22Rv1 (cell line): ENCODE measurements around the gene WNT4.

Experiments
- CTCF ChIP-seq: fragments of 450-650 bp; IDR thresholded peaks from 2 replicates; pipeline ENCODE4 v1.5.1; 2017; ENCODE audit warnings: mild to moderate bottlenecking
- ZFX ChIP-seq: fragments of 450-650 bp; IDR thresholded peaks from 2 replicates; pipeline ENCODE4 v1.6.1; 2017; ENCODE audit warnings: antibody characterized with exemption, borderline replicate concordance

GRCh38 chr1:22108339-22109105, 34.4 kb downstream of the WNT4 start:
- no peak for TF ChIP-seq CTCF
- TF ChIP-seq ZFX, result no peak
